Measurements from ENCODE around the gene ASNSD1. TPM values are rescaled to one million over a fixed set of nuclear protein-coding genes. Genes with fewer than 3 reads are reported as not detected.

The ASNSD1 gene
- total and polyA plus RNA-seq, 2 of the 8 experiments (the other 6 are each of a cell fraction or from before 2014, with no cell fraction given): 14.1 to 44.8 TPM

DNA sequence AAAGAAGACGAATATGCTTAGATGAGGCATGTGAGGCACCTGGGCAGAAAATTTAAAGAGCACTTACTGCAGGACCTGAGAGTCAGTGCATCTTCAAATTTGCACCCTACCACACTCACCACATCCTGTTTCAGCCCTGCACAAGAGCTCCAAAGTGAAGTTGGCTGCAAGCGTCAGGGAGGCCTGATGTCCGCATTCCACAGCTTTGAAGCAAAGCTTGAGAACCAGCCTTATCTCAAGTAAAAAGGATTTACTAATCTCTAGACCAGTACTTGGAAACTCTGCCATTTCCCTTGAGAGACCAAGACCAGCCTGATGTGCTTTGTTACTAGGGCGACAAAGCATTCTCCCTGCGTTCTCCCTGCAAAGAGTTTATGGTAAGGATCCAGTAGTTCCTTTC is 3.4 kb upstream of the ASNSD1 start (continued):
- TF ChIP-seq POU5F1 (IDR thresholded peaks at IDR 0.05; ENCODE audit: low read depth, low read length) (no peak), CBX8 (IDR thresholded peaks at IDR 0.05; ENCODE audit: borderline replicate concordance, low read depth, low read length) (no peak)
